Muscle of arm (tissue), 12 donors: Measurements from ENCODE around the gene WASL. TPM values are rescaled to one million over a fixed set of nuclear protein-coding genes. Genes with fewer than 3 reads are reported as not detected.

ENCODE experiments used
- DNase-seq: peaks from one replicate; pipeline ENCODE4 v3.0.0-alpha.2; 2013
- polyA plus RNA-seq, 12 donors: library from polyadenylated mRNA; unstranded; fragments of 120-200 nt; gene quantifications; one replicate each; pipeline ENCODE4 v1.2.1, GENCODE V29; 2013; ENCODE audit not compliant: insufficient read length in 12 of 12

The WASL gene
- polyA plus RNA-seq, 12 donors: 32.1 to 40.3 (median 36.0) TPM; not detected in 1

GRCh38 chr7:123695944-123696677 lies 52.7 kb downstream of the WASL start:
- no peak for DNase-seq

- DNase-seq: no peak
Observed at GRCh38 chr7:123692471-123692877, 56.3 kb downstream of the WASL start.

GRCh38 chr7:123690550-123690949 lies 58.3 kb downstream of the WASL start:
- DNase-seq: no peak

GRCh38 chr7:123689250-123689649 lies 59.6 kb downstream of the WASL start:
- DNase-seq: no peak

- DNase-seq: no peak
Observed at GRCh38 chr7:123687727-123688126, 61.1 kb downstream of the WASL start.

GRCh38 chr7:123687161-123687560 lies 61.6 kb downstream of the WASL start:
- DNase-seq: no peak

- peak; percentile 44 for DNase-seq
Observed at GRCh38 chr7:123682690-123683089, 66.1 kb downstream of the WASL start.

GRCh38 chr7:123681561-123681960 lies 67.2 kb downstream of the WASL start:
- DNase-seq: no peak

GRCh38 chr7:123680580-123680979 lies 68.2 kb downstream of the WASL start:
- DNase-seq: no peak

- no peak for DNase-seq
Observed at GRCh38 chr7:123679614-123680013, 69.2 kb downstream of the WASL start.

GRCh38 chr7:123677061-123677715 lies 71.6 kb downstream of the WASL start:
- DNase-seq: no peak

- DNase-seq: no peak
Observed at GRCh38 chr7:123675181-123675473, 73.7 kb downstream of the WASL start.

- no peak for DNase-seq
Observed at GRCh38 chr7:123674399-123675180, 74.2 kb downstream of the WASL start.

- no peak for DNase-seq
Observed at GRCh38 chr7:123673752-123674398, 74.9 kb downstream of the WASL start.

GRCh38 chr7:123673137-123673732 lies 75.6 kb downstream of the WASL start:
- no peak for DNase-seq

GRCh38 chr7:123669485-123669884 lies 79.3 kb downstream of the WASL start:
- DNase-seq: no peak

GRCh38 chr7:123666492-123666891 lies 82.3 kb downstream of the WASL start:
- no peak for DNase-seq

GRCh38 chr7:123665896-123666295 lies 82.9 kb downstream of the WASL start:
- no peak for DNase-seq

- no peak for DNase-seq
Observed at GRCh38 chr7:123665157-123665556, 83.6 kb downstream of the WASL start.

- no peak for DNase-seq
Observed at GRCh38 chr7:123663200-123663599, 85.6 kb downstream of the WASL start.

- no peak for DNase-seq
Observed at GRCh38 chr7:123662755-123663154, 86.0 kb downstream of the WASL start.

GRCh38 chr7:123662293-123662692 lies 86.5 kb downstream of the WASL start:
- DNase-seq: no peak
